Activated CD4-positive, alpha-beta T cell treated with anti-CD3 and anti-CD28 coated beads, Interleukin-2, amount 50 U/mL, for 16 hours (primary cell): ENCODE data around the gene ZAP70.

ENCODE experiments used
- DNase-seq: peaks from one replicate; pipeline ENCODE4 v3.0.0-alpha.2; 2020

Gene ZAP70

DNA sequence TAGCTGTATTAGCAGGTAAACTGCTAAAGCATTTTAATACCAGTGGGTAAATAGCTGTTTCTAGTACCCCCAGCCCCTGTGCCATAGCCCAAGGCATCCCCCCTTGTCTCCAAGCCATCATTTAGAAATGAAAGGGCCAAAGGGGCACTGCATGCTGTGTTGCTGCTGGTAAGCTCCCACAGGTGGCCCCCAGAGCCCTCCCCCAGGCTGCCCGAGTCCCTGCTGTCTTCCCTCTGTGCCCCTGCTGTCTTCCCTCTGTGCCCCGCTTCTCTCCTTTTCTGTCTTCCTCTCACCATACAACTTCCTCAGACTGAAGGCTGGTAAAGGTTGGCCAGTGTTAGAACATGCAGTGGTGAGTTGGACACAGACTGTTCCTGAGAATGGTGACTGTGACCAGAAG is 42.1 kb downstream of the ZAP70 start:
- no peak for DNase-seq

DNA sequence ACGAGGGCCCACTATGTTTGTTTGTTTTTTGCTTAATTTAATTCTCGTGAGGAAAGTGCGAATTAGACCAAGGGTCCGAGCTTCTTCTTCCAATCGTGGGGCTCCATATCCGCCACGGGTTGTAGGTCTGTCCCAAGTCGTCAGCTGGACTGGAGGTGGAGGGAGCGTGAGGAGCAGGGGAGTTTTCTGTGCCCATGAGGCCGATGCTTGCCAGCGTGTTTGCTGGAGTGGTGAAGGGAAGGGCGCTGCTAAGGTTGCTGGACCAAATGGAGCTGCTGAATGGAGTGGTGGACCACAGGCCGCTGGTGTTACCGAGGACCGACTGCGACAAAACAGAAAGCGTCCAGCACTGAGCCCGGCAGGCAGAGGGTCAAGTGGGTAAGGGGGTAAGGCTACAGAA is 43.7 kb downstream of the ZAP70 start:
- no peak for DNase-seq

DNA sequence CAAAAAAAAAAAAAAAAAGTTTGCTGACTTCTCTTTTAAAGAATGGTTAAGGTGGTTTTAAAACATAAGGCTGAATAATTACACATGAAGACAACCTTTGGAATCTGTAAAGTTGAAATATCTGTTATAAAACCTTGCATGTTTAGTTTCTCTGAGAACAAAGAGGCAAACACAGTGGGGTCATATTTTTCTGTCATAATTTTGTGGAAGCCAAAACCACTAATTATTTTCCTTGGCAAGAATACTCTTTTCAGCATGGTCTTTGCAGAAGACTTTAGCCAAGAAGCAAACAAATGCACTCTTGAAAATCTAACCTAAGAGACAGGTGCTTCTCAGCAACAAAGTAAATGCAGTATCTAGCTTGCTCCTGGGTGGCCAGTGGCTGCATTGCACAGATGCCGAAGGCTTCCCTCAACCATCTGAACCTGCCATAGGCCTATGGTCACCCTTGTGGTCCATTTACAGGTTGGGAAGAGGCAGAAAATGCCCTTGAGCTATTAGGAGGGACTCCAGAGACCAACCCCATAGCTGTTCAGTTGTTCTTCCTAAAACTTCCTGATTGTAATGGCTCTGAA is 44.8 kb downstream of the ZAP70 start:
- DNase-seq: no peak

DNA sequence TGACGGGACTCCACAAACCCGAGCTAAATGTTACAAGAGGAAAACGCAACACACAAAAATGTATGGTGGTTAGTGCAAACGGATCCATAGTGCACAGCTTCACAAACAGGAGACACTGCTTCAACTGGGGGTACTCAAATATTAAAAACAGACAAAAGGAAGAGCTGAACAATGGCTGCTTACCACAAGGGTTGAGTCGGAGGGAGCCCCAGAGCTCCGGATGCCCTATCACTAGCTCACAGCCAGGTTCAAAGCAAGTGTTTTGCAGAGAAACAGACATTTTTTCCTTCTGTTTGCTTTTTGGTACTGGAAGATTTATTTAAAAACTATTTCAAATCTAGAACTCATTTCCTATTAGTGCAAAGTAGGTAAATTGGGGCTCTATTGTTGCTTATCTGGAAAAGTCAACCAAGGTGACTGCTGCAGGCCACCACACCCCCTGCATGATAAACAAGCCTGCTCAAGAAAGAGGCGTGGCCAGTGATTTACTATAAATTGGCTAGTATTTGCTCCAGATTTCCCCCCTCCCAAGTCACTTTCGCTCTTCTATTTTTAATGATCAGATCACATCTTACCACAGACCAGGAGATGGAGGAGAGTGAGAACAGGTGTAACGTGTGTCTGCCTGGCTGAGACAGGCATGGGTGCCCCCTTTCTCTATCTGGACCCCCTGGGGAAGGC is 46.5 kb downstream of the ZAP70 start:
- no peak for DNase-seq

DNA sequence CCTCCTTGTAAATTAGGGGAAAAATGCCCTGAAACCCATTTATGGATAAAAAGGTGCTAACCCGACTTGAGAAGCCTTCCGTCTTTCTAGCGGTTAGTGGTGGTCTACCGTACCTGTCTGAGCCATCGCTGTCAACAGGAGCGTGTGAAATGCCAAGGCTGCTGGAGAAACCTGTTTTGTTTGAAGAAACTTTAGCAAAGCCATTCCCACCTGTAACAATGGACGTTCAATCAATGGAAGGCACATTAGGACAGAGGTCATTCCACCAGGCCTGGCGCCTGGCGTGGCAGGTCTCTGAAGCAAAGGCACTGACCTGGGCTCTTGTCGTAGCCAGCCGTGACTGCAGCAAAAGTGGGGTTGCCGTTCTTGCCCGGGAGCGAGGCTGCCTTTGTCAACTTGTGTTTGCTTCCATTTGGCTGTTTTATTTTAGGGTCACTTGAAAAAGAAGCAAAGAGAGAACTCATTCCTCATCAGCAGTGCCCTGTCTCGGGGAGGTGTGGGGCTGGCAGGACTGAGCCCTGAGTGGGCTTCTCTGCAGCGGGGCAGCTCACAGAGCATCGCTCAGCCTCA is 47.2 kb downstream of the ZAP70 start:
- no peak for DNase-seq

DNA sequence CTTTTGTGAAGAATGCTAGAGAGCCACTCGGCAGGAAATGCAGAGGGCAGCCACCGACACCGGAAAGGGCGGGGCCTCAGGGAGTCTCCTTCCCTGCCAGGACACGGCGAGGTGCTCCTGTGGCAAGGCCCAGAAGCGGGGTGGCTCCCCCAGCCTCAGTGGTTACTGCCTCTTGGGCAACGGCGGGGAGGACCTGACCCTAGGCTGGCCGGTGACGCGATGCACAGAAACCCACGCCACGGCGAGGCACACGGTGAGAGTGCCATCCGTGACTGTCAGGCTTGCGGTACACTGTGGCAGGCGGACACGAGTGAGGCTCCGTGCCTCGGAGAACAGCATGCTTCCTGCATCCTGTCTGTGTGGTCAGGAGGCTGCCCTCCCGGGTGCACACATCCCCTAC is 47.8 kb downstream of the ZAP70 start:
- peak; percentile 46 for DNase-seq

DNA sequence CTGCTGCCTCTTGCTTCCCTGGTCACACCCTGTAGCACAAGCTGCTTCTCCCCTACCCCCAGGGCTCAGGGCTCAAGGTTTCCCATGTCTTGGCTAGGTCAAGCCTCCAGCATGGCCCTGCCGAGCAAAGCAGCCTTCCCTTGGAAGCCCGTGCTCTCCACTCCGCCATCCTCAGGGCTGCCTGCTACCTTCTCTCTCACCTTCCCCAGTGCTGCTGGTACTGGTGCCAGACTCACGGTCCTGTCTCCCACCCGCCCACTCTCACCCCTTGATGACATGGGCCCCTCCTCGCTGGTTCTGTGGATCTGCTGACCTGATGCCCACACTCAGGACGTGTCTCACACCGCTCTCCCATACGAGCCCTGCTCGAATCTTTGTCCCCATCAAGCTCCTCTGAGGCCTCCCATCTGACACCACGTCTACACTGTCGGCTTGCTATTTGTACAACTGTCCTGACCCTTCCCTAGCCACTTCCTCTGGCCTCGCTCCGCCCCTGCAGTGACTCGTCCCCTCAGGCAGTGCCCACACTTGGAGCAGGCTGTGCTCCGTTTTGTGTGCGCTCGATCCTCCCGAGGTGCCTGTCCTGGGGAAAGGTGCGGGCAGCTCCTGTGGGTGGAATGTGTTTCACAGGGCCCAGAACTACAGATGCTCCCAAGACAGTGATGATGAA is 49.9 kb downstream of the ZAP70 start:
- DNase-seq: no peak

DNA sequence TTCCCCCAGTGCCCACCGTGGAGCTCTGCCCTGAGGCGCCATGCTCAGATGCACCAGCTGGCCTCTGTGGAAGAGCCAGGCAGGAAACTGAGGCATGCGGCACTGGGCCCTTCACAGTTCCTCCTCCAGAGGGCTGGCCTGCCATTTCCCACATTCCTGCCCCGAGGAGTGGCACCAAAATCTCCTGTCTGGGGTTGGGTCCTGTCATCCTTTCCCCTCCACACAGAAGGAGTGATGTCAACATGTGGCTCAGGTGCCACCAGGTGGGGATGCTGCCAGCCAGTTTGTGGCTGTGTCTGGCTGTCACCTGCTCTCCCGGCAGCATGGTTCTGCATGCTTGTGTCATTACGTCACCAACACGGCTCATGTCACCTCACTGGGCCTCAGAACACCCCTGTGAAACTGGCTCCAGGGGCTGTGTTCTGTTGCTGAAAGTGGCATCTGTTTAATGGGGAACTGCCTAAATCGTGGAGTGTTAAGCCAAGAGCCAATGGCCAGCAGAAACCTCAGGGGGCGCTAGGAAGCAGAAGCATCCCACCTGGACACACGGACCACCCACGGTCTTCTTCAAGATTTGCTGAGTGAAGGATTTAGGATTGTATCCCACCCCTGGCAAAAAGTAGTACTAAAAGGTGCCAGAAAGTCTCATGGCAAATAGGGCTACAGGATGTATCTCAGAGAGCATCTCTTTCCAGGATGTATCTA is 51.3 kb downstream of the ZAP70 start:
- no peak for DNase-seq

DNA sequence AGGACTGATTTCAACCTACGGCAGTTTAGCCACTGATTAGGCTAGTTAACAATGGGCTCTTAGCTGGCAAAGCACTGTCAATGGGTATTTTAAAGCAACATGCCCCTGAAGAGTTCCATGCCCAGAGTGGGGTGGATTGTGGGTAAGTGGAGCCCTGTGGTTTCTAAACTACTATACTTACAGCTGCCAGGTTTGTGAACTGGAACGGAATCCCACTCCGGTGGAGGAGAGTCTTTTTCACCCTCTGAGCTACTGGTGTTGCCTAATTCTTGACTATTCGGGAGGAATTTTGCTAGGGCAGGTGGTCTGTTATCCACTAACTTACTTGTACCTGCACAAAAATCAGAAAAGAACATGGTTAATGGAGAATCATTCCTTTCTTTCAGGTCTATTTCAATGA is 52.6 kb downstream of the ZAP70 start:
- DNase-seq: no peak

DNA sequence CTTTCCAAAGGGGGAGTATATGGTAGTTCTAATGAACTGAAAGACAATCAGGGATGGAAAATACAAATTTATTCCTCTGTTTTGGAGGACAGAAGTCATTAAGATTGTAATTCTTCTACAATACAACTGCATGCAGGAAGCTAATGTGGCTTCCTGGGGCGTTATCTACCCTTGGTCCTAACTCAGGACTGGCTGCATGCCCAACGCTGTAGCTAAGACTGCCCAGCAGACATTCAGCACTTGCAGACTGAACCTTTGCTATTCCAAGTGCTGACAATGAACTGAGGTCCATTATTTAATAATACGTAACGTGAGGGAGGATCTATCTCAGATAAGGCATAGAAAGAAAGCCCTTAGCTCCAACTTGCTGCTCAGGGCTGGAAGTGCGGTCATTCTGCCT is 53.2 kb downstream of the ZAP70 start:
- DNase-seq: no peak

DNA sequence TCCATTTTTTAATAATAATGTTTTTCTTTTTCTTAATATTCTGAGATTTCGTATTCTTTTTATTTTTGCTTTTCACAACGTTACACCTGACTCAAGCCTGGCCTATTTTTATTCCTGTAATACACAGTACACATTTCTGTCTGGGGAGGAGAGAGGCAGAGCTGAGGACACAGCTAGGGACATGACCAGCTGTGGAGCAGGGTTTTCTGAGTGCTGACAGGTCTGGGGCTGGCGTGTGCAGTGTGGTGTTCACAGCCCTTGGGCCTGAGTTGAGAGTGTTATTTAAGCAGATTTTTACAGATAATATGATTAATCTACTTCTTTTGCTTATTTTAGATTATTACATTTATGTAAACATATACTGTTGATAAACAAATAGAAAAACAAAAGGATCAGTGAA is 55.9 kb downstream of the ZAP70 start:
- DNase-seq: no peak

DNA sequence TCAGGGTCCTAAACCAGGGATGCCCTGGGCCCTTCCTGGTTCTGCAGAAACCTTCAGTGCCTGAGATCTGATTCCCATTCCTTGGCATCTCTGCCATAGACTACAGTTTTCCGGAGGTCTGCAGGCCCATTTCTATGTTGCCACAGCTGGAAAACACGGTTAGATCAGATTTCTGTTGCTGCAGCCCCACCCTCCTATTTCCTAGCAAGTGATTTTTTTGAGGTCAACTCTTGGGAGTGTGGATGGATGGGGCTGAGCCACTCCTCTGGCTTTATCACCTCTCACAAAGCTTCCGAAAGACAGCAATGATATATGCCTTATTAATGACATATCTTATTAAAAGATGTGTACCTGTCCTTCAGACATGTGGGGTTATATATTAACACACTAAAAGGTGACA is 56.3 kb downstream of the ZAP70 start:
- no peak for DNase-seq

DNA sequence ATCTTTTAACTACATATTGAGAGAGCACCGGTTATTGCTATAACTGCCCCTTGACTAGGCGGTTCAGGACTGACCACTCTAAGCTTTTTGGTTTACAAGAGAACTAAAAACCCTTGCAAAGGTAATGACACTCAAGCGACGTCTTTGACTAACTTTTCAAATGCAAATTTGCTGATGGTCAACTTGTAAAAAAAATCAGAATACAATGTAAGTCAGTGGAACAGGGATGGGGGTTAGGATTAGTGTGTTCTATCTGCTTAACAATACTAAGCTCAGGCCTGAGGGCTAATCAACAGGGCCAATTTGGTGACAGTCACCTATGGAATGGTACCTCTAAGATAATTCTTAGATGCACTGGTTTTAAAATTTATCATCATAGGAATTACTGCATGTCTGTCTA is 57.1 kb downstream of the ZAP70 start:
- no peak for DNase-seq

DNA sequence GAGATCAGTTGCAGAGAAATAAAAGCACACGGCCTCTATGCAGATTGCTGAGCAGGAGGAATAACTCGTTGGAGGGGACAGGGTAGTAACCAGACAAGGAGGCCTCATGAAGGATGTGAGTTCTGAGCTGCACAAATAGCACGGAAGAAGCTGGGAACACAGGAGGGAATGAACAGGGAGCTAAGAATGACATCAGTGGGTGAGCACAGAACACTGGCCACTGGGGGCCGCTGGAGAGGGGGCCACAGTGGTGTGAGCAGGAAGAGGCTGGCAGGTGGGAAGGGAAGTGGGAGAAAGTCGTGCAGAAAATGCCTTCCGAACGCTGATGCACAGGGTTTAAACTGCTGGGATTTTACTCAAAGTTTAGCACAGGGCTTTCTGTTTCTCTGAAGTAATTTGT is 61.0 kb downstream of the ZAP70 start:
- DNase-seq: no peak

DNA sequence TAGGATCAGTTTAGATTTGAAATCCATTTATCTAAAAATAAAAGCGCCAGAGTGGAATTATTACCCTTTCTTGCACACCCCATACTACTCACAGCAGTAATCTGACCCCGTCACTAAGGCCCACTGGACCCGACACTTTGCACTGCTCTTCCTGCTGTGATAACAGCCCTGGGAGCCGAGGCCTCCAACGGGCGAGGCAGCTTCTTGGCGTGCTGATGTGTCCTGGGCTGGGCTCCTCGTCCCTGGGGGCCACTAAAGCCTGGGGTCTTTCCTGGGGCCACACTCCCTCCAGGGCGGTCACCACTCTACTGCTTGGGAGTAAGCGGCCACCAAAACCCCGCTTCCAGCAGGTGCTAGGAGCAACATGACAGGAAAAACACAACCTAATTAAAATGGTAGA is 61.7 kb downstream of the ZAP70 start:
- no peak for DNase-seq

DNA sequence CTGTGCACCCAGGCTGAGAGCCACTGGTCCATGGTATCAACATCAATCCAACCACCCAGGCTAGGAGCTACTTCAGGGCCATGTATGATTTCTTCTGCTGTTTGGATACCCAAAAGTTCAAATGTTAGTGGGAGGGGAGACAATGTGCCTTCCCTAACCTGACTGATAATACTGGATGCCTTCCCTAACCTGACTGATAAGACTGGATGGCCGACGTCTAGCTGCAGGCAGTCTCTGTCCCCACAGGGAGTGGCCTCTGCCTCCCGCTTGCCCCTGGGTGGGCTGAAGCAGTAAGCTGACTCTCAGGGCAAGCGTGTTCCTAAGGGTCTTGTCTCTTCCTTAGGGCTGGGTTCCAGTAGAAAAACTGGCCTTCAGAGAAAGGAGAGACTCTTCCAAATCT is 65.8 kb downstream of the ZAP70 start:
- DNase-seq: no peak

DNA sequence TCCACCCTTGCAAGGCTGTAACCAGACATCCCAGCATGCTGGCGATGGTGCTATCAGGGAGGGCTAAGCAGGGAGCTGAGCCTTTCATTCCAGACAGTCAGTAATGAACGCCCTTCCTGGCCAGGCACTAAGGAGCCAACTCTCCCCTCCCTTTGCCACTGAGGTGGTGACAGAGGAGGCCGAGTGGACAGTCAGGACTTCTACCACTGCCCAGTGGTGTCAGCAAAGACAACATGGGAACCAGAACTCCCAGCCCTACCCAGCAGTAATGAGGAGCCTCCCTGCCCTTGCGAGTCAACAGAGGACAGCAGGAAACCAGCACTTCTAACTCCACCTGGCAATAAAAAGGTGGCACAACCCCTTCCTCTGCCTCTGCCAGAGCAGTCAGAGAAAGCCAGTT is 68.6 kb downstream of the ZAP70 start:
- DNase-seq: no peak

DNA sequence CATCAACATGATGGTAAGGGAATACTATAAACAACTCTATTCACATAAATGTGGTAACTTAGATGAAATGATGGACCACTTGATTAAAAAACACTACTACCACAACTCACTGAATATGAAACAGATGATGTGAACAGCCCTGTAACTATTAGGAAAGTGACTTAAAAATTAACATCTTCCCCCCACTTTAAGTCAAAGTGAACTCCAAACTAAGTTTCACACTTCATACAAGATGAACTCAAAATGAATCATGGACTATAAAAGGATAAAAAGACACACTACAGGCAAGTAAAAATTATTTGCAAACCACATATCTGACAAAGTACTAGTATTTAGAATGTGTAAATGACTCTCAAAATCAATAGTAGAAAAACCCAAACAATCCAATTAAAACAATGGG is 71.6 kb downstream of the ZAP70 start:
- no peak for DNase-seq

DNA sequence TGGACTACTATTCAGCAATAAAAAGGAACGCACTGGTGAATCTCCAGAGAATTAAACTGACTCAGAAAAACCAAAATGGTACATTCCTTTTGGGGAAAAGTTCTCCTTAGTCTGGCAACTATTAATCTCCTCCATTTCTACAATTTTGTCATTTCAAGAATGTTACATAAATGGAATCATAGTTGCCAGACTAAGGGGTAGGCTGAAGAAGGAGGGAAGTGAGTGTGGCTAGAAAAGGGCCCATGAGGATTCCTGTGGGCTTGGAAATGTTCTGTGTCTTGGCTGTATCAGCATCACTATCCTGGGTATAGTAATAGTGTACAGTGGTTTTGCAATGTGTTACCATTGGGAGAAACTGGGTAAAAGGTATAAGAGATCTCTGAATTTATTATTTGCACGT is 72.4 kb downstream of the ZAP70 start:
- no peak for DNase-seq

DNA sequence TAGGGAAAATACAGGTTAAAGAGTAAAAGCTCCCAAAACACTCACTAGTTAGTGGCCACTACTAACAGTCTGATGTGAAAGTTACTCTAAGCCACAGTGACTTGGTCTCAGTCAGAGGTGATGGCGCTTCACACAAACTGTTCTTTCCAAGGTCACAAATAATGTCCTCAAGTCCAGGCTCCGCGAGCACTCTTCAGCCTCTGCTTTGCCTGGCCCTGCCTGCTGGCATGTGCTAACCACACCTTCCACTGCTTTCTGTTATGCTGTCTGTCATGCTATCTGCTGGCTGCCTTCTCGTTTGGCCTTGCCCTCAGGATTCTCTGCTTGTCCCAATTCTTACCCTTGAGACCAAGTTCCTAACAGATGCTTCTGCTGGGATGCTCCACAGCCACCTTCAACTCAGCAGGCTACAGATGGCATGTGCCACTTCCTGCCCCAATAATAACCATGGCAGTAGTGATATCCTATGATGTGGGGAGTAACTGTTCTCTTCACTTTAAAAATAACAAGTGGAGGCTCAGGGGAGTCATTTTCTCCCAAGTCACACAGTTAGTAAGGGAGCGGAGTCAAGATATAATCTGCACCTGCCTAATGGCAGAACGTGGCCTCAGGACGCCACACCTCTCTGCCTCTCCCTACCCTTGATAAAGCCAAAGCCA is 75.7 kb downstream of the ZAP70 start:
- DNase-seq: no peak
